GM12892 (cell line): ENCODE results near the gene EMILIN3.
A peak's percentile ranks its signal among the peaks of the same experiment; 100 is the strongest.

ENCODE experiments used
- DNase-seq: peaks from one replicate; pipeline ENCODE4 v3.0.0; 2011; ENCODE audit not compliant: insufficient read length
- FAIRE-seq: peaks from 2 replicates; lab custom pipeline; 2011; peaks lifted over from hg19 to GRCh38; lab: Jason Lieb, UNC
- POLR2A ChIP-seq: IDR thresholded peaks from 2 replicates; pipeline ENCODE4 v1.6.1; 2011; ENCODE audit warnings: low read depth, low read length, control low read depth
- POLR2AphosphoS5 ChIP-seq: IDR thresholded peaks from 2 replicates; pipeline ENCODE4 v1.6.1; 2011; ENCODE audit warnings: low read depth, low read length, control low read depth
- TAF1 ChIP-seq: IDR thresholded peaks from 2 replicates; pipeline ENCODE4 v1.6.1; 2011; ENCODE audit warnings: low read depth, mild to moderate bottlenecking, control low read depth, low read length, borderline replicate concordance

Gene EMILIN3

DNA sequence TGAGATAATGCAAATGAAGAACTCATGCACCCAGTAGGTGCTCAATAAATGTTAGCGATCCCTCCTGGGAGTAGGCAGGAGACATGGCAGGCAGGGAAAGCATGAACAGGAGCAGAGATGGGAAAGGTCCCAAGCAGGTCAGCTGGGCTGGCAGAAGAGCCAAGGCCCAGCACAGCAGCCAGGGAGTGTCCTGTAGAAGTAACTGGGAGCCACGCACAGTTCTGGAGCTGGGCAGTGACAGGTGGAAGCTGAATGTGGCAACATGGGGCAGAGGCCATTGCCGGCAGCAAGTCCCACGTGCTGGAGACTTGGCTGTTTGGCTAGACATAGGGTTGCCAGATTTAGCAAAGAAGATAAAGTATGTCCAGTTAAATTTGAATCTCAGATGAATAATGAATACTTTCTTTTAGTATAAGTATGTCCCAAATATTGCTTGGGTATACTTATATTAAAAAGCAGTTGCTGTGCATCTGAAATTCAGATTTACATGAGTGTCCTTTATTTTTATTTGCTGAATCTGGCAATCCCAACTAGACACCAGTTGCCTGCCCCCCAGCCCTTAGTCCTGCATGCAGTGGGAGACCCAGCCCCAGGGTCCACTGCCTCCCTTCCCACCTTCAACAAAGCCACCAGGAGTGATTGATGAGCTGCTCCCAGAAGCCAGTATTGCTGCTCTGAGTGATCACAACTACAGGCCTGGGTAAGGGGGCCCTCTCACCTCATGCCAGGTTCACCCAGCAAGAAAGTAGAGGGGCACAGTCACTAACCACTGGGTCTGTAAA, 29.7 kb downstream of the EMILIN3 start:
- FAIRE-seq (no peak), DNase-seq (no peak)
- no peak for TF ChIP-seq POLR2AphosphoS5
- TF ChIP-seq TAF1 = no peak
- no peak for TF ChIP-seq POLR2A

DNA sequence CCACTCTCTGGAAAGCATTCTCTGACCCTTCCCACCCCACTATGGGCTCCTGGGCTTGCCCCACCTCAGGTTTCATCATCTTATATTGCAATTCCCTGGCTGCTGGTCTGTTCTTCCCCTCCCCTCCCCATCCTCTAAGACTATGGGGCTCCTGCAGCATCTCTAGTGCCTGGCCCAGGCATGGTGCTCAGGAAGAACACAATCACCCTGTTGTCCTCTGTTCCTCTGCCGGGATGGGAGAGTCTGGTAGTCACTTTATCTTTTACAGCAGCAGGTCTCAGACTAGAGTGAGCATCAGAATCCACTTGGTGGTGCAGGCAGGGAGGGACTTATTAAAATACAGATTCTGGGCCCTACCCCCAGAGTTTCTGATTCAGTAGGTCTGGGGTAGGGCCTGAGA, 31.0 kb downstream of the EMILIN3 start:
- TF ChIP-seq POLR2AphosphoS5 (no peak), TAF1 (no peak), POLR2A (no peak)
- no peak for FAIRE-seq
- DNase-seq = no peak

DNA sequence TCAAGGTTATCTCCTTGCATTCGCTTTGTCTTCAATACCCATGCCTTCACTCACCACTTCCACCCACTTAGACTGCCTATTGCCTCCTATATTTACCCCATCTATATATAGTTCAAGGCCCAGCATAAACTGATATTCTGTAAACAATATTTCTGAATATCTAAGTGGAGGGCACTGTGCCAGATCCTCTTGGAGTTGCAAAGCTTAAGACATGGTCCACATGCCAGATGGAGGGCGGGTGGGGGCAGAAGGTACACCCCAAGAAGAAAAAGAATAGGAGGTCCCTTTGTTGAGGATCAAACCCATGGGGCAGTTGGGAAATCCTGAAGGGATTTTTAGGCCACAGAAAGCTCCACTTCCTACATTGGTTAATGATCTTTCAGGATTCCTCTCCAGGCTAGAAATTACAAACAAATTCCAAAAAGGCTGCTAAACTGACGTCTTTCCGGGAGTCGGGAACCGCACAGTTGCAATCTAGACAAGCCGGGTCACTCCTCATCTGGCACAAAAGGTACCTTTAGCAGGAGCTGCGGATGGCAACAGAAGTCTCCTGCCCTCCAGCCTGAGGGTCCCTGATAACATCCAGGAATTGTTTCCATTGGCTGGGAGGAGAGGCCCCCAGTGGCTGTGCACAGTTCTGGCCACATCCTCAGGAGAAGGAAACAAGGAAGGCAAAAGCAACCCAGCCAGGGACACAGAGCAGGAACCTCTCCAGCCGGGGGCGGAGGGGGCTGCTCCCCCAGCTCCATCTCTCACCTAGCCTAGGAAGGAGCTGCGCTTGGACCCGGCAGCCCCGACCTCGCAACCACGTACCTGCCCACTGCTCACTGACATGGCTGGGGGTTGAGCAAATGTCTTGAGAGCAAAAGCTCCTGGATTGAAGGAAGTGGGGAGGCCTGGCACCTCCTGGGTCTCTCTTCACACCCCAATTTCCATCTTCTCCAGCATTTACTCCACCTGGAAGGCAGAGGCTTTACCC, 31.9 kb downstream of the EMILIN3 start:
- TF ChIP-seq POLR2A = no peak
- no peak for TF ChIP-seq POLR2AphosphoS5
- TF ChIP-seq TAF1 = no peak
- DNase-seq (no peak), FAIRE-seq (no peak)

DNA sequence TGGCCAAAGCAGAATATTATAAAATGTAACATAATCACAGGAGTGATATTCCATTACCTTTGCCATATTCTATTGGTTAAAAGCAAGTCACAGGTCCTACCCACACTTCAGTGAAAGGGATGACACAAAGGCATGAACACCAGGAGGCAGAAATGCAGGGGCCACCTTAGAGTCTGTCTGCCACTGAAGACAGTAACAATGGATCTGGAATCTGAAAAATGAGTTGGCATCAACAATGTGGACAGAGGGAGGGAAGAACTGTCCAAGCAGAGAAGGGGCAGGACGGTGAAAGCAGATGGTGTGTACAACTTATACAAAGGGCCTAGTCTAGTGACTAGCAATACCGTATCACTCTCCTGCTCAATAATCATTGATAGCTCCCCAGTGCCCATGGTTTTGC, 32.6 kb downstream of the EMILIN3 start:
- TF ChIP-seq TAF1 (no peak), POLR2AphosphoS5 (no peak), POLR2A (no peak)
- FAIRE-seq (no peak), DNase-seq (no peak)

DNA sequence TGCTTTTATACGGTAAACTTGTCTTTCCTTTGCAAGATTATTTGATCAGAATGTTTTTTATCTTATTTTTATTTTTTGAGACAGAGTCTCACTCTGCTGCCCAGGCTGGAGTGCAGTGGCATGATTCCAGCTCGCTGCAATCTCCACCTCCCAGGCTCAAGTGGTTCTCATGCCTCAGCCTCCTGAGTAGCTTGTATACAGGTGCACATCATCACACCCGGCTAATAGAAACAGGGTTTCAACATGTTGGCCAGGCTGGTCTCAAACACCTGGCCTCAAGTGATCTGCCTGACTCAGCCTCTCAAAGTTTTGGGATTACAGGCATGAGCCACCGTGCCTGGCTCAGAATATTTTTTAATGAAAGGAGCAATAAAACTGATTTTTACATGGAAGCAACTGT, 34.9 kb downstream of the EMILIN3 start:
- no peak for TF ChIP-seq POLR2A
- no peak for TF ChIP-seq TAF1
- TF ChIP-seq POLR2AphosphoS5 = no peak
- FAIRE-seq = no peak
- DNase-seq = no peak

DNA sequence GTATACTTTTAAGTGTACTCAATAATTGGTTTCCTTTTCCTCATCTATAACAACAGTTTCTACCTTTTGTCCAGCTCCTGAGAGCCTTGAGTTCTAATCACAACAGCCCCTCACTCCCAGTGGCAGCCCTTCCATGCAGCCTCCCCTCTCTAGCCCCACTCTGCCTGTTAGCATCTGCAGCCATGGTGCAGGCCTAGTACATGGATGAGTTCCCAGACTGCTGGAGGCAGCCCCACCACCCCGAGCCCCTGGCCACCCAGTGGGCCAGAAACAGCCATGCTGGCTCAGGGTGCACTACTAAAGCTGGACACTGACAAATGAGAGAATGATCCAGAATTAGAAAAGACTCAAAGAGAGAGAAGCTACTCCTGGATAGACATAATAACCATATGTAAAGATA, 35.7 kb downstream of the EMILIN3 start:
- no peak for FAIRE-seq
- DNase-seq = no peak
- TF ChIP-seq TAF1 (no peak), POLR2AphosphoS5 (no peak), POLR2A (no peak)

DNA sequence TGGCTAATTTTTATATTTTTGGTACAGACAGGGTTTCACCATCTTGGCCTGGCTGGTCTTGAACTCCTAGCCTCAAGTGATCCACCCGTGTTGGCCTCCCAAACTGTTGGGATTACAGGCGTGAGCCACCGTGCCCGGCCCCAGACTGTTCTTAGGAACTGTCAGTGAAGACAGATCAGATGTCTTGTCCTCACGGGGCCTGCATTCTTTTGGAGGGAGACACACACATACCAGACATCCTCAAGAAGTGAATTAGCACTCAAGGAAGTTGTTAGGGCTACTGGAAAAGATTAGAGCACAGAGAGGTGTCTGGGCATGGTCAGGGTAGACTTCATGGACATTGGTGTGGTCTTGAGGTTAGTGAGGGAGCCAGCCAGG, 36.3 kb downstream of the EMILIN3 start:
- FAIRE-seq (no peak), DNase-seq (no peak)
- no peak for TF ChIP-seq POLR2AphosphoS5
- TF ChIP-seq POLR2A = no peak
- no peak for TF ChIP-seq TAF1

DNA sequence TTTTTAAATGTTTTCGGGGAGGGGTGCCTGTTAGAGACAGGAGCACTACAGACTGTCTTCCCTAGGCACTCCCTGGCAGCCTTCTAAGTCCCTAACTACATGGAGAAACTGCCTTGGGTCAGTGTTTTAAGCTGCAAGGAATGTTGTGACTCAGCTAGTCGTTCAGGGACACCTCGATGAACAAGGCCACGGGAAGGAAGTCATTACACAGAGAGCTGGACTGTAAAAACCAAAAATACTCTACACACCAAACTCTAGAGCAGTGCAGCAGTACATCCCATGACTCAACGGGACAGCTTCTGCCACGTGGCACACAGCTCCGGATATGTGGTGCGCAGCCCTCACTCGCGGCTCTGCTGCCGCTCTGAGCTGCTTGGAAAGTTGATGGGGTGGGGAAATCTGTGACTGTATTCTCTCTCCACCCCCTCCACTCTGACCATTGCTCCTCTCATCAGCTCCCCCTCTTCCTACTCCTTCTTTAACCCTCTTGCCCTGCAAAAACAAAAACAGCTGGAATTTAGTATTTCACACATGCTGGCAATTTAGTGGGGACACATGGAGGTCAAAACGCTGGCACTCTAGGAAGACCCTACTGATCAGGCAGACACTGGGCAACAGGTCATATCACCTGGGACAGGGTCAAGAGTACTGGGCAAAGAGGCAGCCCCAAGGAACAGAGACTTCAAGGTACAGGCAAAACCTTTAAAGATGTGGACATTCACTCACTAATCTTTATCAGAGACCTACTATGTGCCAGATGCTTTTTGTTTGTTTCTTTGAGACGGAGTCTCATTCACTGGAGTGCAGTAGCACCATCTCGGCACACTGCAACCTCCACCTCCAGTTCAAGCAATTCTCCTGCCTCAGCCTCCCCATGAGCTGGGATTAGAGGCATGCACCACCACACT, 36.9 kb downstream of the EMILIN3 start:
- TF ChIP-seq POLR2A (no peak), TAF1 (no peak)
- no peak for DNase-seq
- FAIRE-seq = peak; percentile 58

DNA sequence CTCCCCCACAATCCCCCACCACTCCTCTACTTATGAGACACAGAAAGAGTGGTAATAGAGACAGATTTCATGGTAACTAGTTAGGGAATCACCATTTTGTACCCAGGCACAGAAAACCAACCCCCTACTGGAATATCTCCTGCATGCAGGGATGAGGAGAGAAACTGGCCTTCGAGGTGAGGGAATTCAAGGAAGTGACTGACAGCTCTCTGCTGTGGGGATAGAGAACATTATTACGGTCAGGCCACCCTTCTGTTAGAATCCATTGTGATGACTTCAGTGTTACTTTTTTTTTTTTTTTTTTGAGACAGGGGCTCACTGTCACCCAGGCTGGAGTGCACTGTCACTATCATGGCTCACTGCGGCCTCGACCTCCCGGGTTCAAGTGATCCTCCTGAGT, 39.4 kb downstream of the EMILIN3 start:
- no peak for DNase-seq
- FAIRE-seq = no peak
- no peak for TF ChIP-seq TAF1
- no peak for TF ChIP-seq POLR2AphosphoS5
- no peak for TF ChIP-seq POLR2A

DNA sequence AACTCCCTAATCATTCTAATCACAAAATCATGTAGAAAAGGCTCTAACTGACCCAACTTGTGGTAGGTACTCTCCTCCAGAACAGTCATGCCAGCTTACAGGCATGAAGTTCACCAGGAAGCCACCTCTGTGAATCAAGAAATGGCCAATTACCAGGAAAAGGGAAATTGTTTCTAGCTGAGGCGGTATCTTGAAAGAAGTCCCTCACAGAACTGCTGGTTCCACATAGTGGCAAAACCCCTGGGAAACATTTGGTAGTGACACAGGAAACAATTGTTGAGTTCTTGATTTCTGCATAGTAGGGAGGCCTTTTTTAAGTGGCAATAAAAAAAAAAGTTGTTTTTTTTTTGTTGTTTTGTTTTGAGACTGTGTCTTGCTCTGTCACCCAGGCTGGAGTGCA, 45.6 kb downstream of the EMILIN3 start:
- no peak for FAIRE-seq
- no peak for DNase-seq
- TF ChIP-seq TAF1 (no peak), POLR2AphosphoS5 (no peak), POLR2A (no peak)

DNA sequence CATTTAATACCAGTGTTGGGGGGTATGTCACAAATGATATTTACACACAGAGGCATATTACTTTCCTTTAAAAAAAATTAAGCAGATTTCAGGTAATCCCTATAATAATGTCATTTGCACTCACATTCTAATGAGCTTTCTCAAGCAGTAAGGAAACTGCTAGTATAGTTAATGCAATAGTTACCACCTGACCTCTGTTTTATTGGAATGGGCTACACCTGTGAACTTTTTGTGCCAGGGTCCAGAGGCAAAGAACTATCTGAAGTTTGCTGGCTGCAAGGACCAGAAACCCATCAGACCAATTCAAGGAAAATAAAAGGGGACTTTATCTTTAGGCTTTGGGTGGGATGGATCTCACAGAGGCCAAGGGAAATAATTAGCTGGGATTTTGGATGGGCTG, 46.2 kb downstream of the EMILIN3 start:
- FAIRE-seq = no peak
- TF ChIP-seq TAF1 (no peak), POLR2A (no peak), POLR2AphosphoS5 (no peak)

More for the DNA sequence above, 46.2 kb downstream of the EMILIN3 start:
- DNase-seq = no peak
